ENCODE measurements around the gene PFKFB1. TPM values are rescaled to one million over a fixed set of nuclear protein-coding genes. Genes with fewer than 3 reads are reported as not detected.

Gene PFKFB1
- total RNA-seq, 1 experiment from 2014 or later = 0.55 TPM

- Histone ChIP-seq H2AFZ (ENCODE audit: low read length) (no peak overlapping the region), H3K79me1 (ENCODE audit: insufficient read depth, low read depth, low read length, poor library complexity, severe bottlenecking) (no peaks in the 10 kb centered on the region), H3K27ac (ENCODE audit: insufficient read length, low read depth, low read length) (no peak overlapping the region), H3K79me2 (ENCODE audit: insufficient read depth, low read length) (no peaks in the 10 kb centered on the region), H4K8ac (replicated peaks; ENCODE audit: insufficient read length, low read depth, low read length) (no peak overlapping the region), H4K91ac (ENCODE audit: insufficient read length, low read depth, low read length) (no peak overlapping the region), H2BK20ac (ENCODE audit: low read depth, low read length, poor library complexity, severe bottlenecking) (no peak overlapping the region), H4K20me1 (ENCODE audit: control insufficient read depth, insufficient read depth, insufficient read length) (no peaks in the 10 kb centered on the region), H3K4me1 (ENCODE audit: insufficient read depth, low read length) (no peaks in the 10 kb centered on the region), H3K9ac (ENCODE audit: extremely low read depth, insufficient read length, low read length) (no peak overlapping the region), H2BK12ac (ENCODE audit: insufficient read length, low read depth, low read length) (no peak overlapping the region), H3K56ac (ENCODE audit: insufficient read length, low read depth, low read length) (no peak overlapping the region), H3K18ac (ENCODE audit: insufficient read length, low read depth, low read length) (no peak overlapping the region), H2BK5ac (ENCODE audit: insufficient read length, low read length) (no peak overlapping the region), H3K9me3 (ENCODE audit: control insufficient read depth, low read depth, low read length) (peaks cover 14% of the 10 kb centered on the region), H3K14ac (ENCODE audit: insufficient read depth, low read length) (no peak overlapping the region), H3K4me2 (ENCODE audit: insufficient read depth, insufficient read length, low read length) (no peak overlapping the region), H2AK5ac (ENCODE audit: insufficient read length, low read length) (no peak overlapping the region), H3K23ac (ENCODE audit: insufficient read length, low read depth, low read length) (no peak overlapping the region), H2BK120ac (ENCODE audit: low read depth, low read length, poor library complexity, severe bottlenecking) (no peak overlapping the region), H2BK15ac (ENCODE audit: low read depth, low read length) (no peak overlapping the region), H3K23me2 (ENCODE audit: insufficient read length, low read depth, low read length, poor library complexity, severe bottlenecking) (no peaks in the 10 kb centered on the region), H4K5ac (ENCODE audit: insufficient read length, low read depth, low read length) (no peak overlapping the region), H3K4ac (ENCODE audit: low read depth, low read length) (no peak overlapping the region), H3T11ph (ENCODE audit: low read length) (no peak overlapping the region), H3K27me3 (ENCODE audit: insufficient read depth, low read length) (no peaks in the 10 kb centered on the region)
- Mint-ChIP-seq H3K4me1 (no peaks in the 10 kb centered on the region), H3K36me3 (ENCODE audit: insufficient read depth in 1 of 3, low read depth in 3 of 3) (peaks cover 0 to 2% (median 2%) of the 10 kb centered on the region in 3 experiments; a peak in 2 of 7 replicates), H3K4me3 (no peak overlapping the region), H3K9me3 (peaks cover 55 to 60% of the 10 kb centered on the region in 2 experiments), H3K27me3 (ENCODE audit: low read depth) (peaks cover 6% of the 10 kb centered on the region; the same call in 1 of the 2 replicates), H3K27ac (no peak overlapping the region)
- no peak for DNase-seq
- TF ChIP-seq CTCF (conservative IDR thresholded peaks at IDR 0.05) = no peak
Observed at GRCh38 chrX:54944816-54945215, 49.2 kb downstream of the PFKFB1 start.

All from H9 (cell line).